ENCODE data around the gene EPB41L1. TPM values are rescaled to one million over a fixed set of nuclear protein-coding genes. Genes with fewer than 3 reads are reported as not detected.

EPB41L1 gene
- total and polyA plus RNA-seq, 2 experiments from 2014 or later: 24.1 to 48.7 TPM

GRCh38 chr20:36248836-36249235, 94.3 kb downstream of the EPB41L1 start (continued):
- TF ChIP-seq, protein P1, sequence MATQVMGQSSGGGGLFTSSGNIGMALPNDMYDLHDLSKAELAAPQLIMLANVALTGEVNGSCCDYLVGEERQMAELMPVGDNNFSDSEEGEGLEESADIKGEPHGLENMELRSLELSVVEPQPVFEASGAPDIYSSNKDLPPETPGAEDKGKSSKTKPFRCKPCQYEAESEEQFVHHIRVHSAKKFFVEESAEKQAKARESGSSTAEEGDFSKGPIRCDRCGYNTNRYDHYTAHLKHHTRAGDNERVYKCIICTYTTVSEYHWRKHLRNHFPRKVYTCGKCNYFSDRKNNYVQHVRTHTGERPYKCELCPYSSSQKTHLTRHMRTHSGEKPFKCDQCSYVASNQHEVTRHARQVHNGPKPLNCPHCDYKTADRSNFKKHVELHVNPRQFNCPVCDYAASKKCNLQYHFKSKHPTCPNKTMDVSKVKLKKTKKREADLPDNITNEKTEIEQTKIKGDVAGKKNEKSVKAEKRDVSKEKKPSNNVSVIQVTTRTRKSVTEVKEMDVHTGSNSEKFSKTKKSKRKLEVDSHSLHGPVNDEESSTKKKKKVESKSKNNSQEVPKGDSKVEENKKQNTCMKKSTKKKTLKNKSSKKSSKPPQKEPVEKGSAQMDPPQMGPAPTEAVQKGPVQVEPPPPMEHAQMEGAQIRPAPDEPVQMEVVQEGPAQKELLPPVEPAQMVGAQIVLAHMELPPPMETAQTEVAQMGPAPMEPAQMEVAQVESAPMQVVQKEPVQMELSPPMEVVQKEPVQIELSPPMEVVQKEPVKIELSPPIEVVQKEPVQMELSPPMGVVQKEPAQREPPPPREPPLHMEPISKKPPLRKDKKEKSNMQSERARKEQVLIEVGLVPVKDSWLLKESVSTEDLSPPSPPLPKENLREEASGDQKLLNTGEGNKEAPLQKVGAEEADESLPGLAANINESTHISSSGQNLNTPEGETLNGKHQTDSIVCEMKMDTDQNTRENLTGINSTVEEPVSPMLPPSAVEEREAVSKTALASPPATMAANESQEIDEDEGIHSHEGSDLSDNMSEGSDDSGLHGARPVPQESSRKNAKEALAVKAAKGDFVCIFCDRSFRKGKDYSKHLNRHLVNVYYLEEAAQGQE (IDR thresholded peaks at IDR 0.05; ENCODE audit: unreplicated experiment): no peak
- TF ChIP-seq NANOG (IDR thresholded peaks at IDR 0.05; ENCODE audit: borderline replicate concordance) (no peak), EZH2 (IDR thresholded peaks at IDR 0.05; ENCODE audit: low read depth, unreplicated experiment) (no peak), POLR2AphosphoS5 (IDR thresholded peaks at IDR 0.05; ENCODE audit: low read depth) (no peak), ZNF331 (CRISPR knock-in tag; IDR thresholded peaks at IDR 0.05; ENCODE audit: low read depth) (no peak), STAT1 (IDR thresholded peaks at IDR 0.05; ENCODE audit: unreplicated experiment) (no peak), EZH2phosphoT487 (IDR thresholded peaks at IDR 0.05; ENCODE audit: unreplicated experiment) (no peak), JUNB (IDR thresholded peaks at IDR 0.05; ENCODE audit: unreplicated experiment) (no peak)
- TF ChIP-seq, protein P2, sequence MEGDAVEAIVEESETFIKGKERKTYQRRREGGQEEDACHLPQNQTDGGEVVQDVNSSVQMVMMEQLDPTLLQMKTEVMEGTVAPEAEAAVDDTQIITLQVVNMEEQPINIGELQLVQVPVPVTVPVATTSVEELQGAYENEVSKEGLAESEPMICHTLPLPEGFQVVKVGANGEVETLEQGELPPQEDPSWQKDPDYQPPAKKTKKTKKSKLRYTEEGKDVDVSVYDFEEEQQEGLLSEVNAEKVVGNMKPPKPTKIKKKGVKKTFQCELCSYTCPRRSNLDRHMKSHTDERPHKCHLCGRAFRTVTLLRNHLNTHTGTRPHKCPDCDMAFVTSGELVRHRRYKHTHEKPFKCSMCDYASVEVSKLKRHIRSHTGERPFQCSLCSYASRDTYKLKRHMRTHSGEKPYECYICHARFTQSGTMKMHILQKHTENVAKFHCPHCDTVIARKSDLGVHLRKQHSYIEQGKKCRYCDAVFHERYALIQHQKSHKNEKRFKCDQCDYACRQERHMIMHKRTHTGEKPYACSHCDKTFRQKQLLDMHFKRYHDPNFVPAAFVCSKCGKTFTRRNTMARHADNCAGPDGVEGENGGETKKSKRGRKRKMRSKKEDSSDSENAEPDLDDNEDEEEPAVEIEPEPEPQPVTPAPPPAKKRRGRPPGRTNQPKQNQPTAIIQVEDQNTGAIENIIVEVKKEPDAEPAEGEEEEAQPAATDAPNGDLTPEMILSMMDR (conservative IDR thresholded peaks at IDR 0.05; ENCODE audit: low read depth in 2 of 2): no peak
- TF ChIP-seq, protein P3, sequence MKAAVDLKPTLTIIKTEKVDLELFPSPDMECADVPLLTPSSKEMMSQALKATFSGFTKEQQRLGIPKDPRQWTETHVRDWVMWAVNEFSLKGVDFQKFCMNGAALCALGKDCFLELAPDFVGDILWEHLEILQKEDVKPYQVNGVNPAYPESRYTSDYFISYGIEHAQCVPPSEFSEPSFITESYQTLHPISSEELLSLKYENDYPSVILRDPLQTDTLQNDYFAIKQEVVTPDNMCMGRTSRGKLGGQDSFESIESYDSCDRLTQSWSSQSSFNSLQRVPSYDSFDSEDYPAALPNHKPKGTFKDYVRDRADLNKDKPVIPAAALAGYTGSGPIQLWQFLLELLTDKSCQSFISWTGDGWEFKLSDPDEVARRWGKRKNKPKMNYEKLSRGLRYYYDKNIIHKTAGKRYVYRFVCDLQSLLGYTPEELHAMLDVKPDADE (IDR thresholded peaks at IDR 0.05): no peak

DNA sequence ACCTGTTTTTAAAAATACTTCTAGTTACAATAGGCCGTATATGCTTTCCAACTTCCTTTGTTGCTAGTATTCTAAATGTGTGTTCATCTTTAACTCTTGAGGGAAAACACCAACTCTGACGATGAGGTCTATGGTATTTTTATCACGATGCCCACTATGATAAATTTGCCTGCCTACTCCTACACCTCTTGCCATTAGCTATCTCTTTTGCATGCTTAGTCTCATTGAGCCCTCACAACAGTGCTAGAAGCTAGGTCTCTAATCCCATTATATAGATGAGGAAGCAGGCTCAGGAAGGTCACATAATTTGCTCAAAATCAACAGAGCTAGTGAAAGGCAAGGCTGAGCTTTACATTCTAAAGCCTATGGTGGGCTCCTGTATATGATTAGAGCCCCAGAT, 94.9 kb downstream of the EPB41L1 start:
- H3K9me2 ChIP-seq (ENCODE audit: insufficient read depth): no peaks in the 10 kb centered on the region
- no peak overlapping the region for H3K4me2 ChIP-seq
- H3K36me3 ChIP-seq (ENCODE audit: insufficient read depth): peaks cover 25% of the 10 kb centered on the region
- Mint-ChIP-seq H3K27ac (no peak overlapping the region), H3K27me3 (ENCODE audit: insufficient read depth, low read depth, poor library complexity) (peaks cover 5% of the 10 kb centered on the region), H3K9me3 (no peaks in the 10 kb centered on the region), H3K4me1 (peaks cover 7% of the 10 kb centered on the region), H3K36me3 (ENCODE audit: low read depth) (peaks cover 36% of the 10 kb centered on the region), H3K4me3 (no peak overlapping the region)
- H3K27me3 ChIP-seq (ENCODE audit: insufficient read depth): no peaks in the 10 kb centered on the region
- ATAC-seq: no peak
- peaks cover 19% of the 10 kb centered on the region for H4K20me1 ChIP-seq (replicated peaks; ENCODE audit: insufficient read depth)
- no peak overlapping the region for H3K27ac ChIP-seq (ENCODE audit: low read depth)
- DNase-seq (ENCODE audit: low spot score): no peak
- H3F3A ChIP-seq (replicated peaks; ENCODE audit: low read depth): no peaks in the 10 kb centered on the region
- no peak overlapping the region for H3K4me3 ChIP-seq
- H3K4me1 ChIP-seq (ENCODE audit: insufficient read depth): no peaks in the 10 kb centered on the region
- H2AFZ ChIP-seq: no peak overlapping the region
- 0 out of 2 replicates have a peak, but pooled peaks cover 10% of the 10 kb centered on the region for H3K79me2 ChIP-seq (replicated peaks; ENCODE audit: insufficient read depth)
- TF ChIP-seq STAT1 (IDR thresholded peaks at IDR 0.05; ENCODE audit: unreplicated experiment) (no peak), EZH2phosphoT487 (IDR thresholded peaks at IDR 0.05; ENCODE audit: unreplicated experiment) (no peak), EZH2 (IDR thresholded peaks at IDR 0.05; ENCODE audit: low read depth, unreplicated experiment) (no peak), JUNB (IDR thresholded peaks at IDR 0.05; ENCODE audit: unreplicated experiment) (no peak), NANOG (IDR thresholded peaks at IDR 0.05; ENCODE audit: borderline replicate concordance) (no peak), CREB1 (CRISPR knock-in tag; IDR thresholded peaks at IDR 0.05; ENCODE audit: low read depth) (no peak), ZNF114 (CRISPR knock-in tag; IDR thresholded peaks at IDR 0.05) (no peak)
- TF ChIP-seq, protein P1 (IDR thresholded peaks at IDR 0.05; ENCODE audit: unreplicated experiment): no peak
- TF ChIP-seq, protein P2 (conservative IDR thresholded peaks at IDR 0.05; ENCODE audit: low read depth in 2 of 2): no peak
- TF ChIP-seq, protein P3 (IDR thresholded peaks at IDR 0.05): no peak
